Measurements from ENCODE around the gene PIK3CB.

Gene PIK3CB

DNA sequence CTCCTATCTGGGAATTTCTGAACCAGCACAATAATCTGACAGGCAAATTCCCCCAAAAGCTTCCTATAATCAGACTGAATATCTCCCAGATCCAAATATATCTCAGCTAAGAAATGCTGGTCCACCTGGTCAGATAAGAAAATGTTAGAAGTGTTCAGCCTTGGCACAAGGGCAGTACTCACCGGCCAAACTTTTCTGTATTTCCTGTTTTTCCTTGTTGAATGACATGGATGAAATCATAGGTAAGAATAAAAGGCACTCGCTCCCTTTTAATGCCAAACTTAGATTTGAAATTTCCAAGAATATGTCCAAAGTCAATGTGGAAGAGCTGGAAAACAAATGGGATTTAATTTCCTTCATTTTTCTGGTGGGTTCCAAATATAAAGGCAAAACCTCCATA, 177.2 kb downstream of the PIK3CB start:
- TF ChIP-seq CTCF (IDR thresholded peaks at IDR 0.05; ENCODE audit: low read depth, low read length) = no peak

DNA sequence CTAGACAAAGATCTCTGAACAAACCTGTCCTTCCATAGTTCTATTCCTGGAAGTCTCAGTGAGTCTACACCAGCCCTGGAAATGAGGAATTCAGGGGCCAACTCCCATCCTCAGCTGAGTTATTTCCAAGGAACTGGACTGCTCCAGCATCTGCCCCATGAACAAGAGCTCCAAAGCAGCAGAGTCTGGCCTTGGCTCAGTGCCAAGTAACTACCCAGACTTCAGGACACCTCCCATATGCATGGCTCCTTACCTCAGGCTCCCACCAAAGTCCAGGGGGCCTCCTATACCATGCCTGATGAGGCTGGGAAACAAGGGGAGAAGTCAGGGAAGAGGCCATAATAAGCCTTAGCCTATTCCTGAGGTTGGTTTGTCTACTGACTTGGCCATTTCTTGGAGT, 181.2 kb downstream of the PIK3CB start:
- no peak for TF ChIP-seq CTCF (IDR thresholded peaks at IDR 0.05; ENCODE audit: low read depth, low read length)
- H3K27ac ChIP-seq = no peak overlapping the region
- no peaks in the 10 kb centered on the region for H3K9me3 ChIP-seq (ENCODE audit: severe bottlenecking)
- H3K36me3 ChIP-seq = peaks cover 4% of the 10 kb centered on the region; the same call in 1 of the 2 replicates
- no peaks in the 10 kb centered on the region for H3K27me3 ChIP-seq (ENCODE audit: insufficient read depth, low read depth, severe bottlenecking)
- H3K4me3 ChIP-seq (ENCODE audit: low read depth, low read length) = no peak overlapping the region
- DNase-seq = no peak

More for the DNA sequence above, 177.2 kb downstream of the PIK3CB start:
- H3K27ac ChIP-seq = no peak overlapping the region
- no peak for DNase-seq
- no peak overlapping the region for H3K4me3 ChIP-seq (ENCODE audit: low read depth, low read length)
- H3K27me3 ChIP-seq (ENCODE audit: insufficient read depth, low read depth, severe bottlenecking) = no peaks in the 10 kb centered on the region
- H3K36me3 ChIP-seq = no peaks in the 10 kb centered on the region
- H3K9me3 ChIP-seq (ENCODE audit: severe bottlenecking) = no peaks in the 10 kb centered on the region

GRCh38 chr3:138649134-138649533, 185.6 kb downstream of the PIK3CB start:
- Histone ChIP-seq H3K9me3 (ENCODE audit: severe bottlenecking) (peaks cover 3% of the 10 kb centered on the region), H3K4me3 (ENCODE audit: low read depth, low read length) (no peak overlapping the region), H3K27me3 (ENCODE audit: insufficient read depth, low read depth, severe bottlenecking) (no peaks in the 10 kb centered on the region), H3K27ac (no peak overlapping the region), H3K36me3 (peaks cover 4% of the 10 kb centered on the region; the same call in 1 of the 2 replicates)
- no peak for DNase-seq
- no peak for TF ChIP-seq CTCF (IDR thresholded peaks at IDR 0.05; ENCODE audit: low read depth, low read length)

GRCh38 chr3:138646513-138646912, 188.2 kb downstream of the PIK3CB start:
- Histone ChIP-seq H3K27ac (no peak overlapping the region), H3K4me3 (ENCODE audit: low read depth, low read length) (no peak overlapping the region), H3K36me3 (peaks cover 4% of the 10 kb centered on the region; the same call in 1 of the 2 replicates), H3K27me3 (ENCODE audit: insufficient read depth, low read depth, severe bottlenecking) (no peaks in the 10 kb centered on the region), H3K9me3 (ENCODE audit: severe bottlenecking) (peaks cover 14% of the 10 kb centered on the region)
- no peak for TF ChIP-seq CTCF (IDR thresholded peaks at IDR 0.05; ENCODE audit: low read depth, low read length)
- no peak for DNase-seq

DNA sequence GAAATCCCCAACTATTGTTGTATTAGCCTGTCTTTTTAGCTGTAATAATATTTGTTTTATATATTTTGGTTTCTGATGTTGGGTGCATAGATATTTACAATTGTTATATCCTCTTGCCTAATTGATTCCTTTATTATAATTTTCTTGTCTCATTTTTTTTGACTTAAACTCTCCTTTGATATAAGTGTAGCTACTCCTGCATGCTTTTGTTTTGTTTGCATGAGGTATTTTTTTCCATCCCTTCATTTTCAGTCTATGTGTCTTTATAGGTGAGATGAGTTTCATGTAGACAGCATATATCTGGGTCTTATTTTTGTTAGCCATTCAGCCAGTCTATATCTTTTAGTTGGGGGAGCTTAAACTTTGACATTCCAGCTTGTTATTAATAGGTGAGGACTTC, 188.7 kb downstream of the PIK3CB start:
- Histone ChIP-seq H3K4me3 (ENCODE audit: low read depth, low read length) (no peak overlapping the region), H3K27me3 (ENCODE audit: insufficient read depth, low read depth, severe bottlenecking) (no peaks in the 10 kb centered on the region), H3K9me3 (ENCODE audit: severe bottlenecking) (peaks cover 14% of the 10 kb centered on the region), H3K27ac (no peak overlapping the region), H3K36me3 (peaks cover 4% of the 10 kb centered on the region; the same call in 1 of the 2 replicates)
- no peak for TF ChIP-seq CTCF (IDR thresholded peaks at IDR 0.05; ENCODE audit: low read depth, low read length)
- DNase-seq = no peak

DNA sequence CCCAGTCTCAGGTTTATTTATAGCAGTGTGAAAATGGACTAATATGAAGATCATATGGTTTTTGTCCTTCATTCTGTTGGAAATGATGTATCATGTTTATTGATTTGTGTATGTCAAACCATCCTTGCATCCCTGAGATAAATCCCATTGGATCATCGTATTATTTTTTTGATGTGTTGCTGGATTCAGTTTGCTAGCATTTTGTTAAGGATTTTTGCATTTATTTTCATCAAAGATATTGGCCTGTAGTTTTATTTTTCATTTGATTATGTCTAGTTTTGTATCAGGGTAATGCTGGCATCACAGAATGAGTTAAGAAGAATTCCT, 191.8 kb downstream of the PIK3CB start:
- no peaks in the 10 kb centered on the region for H3K36me3 ChIP-seq
- no peak for TF ChIP-seq CTCF (IDR thresholded peaks at IDR 0.05; ENCODE audit: low read depth, low read length)
- H3K9me3 ChIP-seq (ENCODE audit: severe bottlenecking) = peaks cover 11% of the 10 kb centered on the region
- DNase-seq = no peak
- no peak overlapping the region for H3K27ac ChIP-seq
- H3K4me3 ChIP-seq (ENCODE audit: low read depth, low read length) = no peak overlapping the region
- H3K27me3 ChIP-seq (ENCODE audit: insufficient read depth, low read depth, severe bottlenecking) = no peaks in the 10 kb centered on the region

Measured in WERI-Rb-1 (cell line).